GM18907 (cell line): Measurements from ENCODE around the gene CLHC1.
"Not testable (repeated sequence)": the region's sequence is repeated elsewhere in the genome, so short reads cannot be mapped to it uniquely, and the experiment has no call there.

ENCODE experiments used
- ATAC-seq: cut with Tn5 transposase; IDR thresholded peaks from one replicate; pipeline ENCODE4 v1.9.1; 2021; ENCODE audit warnings: mild to moderate bottlenecking, moderate library complexity; ENCODE audit not compliant: unreplicated experiment

CLHC1 gene

GRCh38 chr2:55155206-55155605 is 76.9 kb downstream of the CLHC1 start:
- no peak for ATAC-seq

- ATAC-seq, result no peak
Measured at GRCh38 chr2:55154525-55155030, 77.5 kb downstream of the CLHC1 start.

DNA sequence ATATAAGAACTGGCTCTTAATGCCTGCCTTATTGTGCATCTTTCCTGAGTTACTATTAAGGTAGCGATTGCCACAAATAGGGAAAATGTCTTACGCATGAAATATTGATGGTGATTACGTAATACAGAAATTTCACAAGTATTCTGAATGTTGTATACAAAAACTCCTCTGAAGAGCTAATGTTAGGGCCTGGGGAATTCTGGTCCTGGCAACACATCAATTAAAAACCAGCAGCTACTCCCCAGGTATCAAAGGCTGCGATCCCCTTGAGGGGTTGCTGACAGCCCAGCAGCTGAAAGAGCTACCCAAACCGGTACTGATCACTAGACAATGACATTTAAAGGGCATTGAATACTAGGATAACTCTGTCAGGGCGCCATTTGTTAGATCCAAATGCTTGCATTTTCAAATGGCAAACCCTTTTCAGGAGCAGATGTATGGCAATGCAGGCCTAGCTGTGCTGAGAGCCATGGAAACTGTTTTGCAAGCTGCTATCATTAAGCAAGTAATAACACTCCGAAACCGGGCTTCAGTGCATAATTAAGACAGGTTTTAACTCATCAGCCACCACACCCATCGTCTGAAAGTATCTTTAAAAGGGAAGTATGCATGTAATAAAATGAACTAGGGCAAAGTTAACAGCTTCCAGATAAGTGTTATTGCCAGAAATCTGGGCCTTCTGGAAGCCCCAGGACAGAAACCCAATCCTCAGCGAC is 78.4 kb downstream of the CLHC1 start:
- ATAC-seq, result no peak

DNA sequence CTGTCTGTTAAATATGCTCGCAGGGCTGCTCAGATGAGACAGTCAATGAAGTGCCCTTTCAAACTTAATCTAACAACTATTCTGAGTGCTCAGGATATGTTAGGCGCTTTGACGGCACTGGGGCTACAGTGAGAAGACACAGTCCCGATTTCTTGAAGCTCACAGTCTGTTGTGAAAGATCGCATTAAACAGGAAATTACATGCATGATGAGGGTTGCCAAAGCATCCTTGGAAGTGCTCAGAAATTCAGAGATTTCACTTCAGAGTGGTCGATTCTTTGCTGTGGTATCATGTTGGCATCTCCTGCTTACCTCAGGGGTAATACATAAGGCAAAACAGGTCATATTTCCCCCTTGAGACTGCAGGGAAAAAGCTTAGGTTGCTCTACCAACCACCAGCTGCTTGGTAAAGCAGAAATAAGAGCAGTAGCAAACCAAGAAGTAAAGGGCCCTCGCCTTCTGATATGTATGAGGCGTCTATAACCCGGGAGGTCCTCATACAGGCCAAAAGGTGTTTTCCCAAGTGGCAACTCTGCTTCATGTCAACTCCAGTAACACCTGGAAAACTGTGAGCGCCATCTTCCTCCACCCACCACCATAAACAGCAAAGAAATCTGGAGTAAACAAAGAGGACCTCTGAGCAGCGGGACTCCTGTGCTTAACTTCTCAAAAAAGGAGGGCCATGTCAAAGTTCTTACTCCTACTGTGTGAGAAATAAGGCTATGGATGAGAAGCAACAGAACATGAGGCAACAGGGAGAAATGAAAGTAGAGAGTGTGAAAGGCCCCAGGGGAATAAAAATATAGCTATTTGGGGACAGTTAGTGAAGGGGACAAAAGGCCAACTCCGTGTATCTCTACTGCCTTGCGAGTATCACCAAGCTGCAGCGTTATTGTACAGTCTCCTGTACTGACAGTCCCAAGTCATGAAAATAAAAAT is 79.3 kb downstream of the CLHC1 start:
- no peak for ATAC-seq

DNA sequence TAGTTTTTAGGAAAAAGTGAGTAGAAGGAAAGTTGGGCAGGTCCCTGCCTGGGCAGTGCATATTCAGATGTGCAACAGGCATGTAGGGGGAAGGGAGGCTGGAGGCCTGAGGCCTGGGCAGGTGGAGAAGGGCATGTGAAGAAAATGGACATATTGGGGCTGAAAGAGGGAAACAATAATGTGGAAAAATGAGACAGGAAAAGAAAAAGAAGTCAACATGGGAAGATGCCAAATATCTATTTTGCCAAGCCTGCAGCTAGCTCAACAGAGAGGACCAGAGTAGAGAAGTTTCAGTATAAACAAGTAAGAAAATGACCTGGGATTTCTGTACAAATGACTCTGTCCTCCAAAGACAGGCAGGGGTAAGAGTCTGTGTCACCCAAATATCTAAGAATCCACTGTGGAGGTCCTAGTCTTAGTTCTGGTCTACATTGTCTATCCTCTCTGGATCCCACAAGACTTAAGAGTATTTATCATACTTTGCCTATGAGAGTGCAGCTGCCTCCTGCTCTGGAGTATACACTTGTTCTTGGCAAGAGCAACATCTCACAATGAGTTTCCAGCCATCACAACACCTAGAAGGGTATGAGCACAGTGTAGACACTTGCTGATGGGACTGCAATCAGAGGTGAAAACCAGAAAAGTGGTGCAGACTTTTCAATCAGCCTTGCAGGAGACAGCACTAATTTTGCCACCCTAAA is 80.2 kb downstream of the CLHC1 start:
- ATAC-seq, result no peak

DNA sequence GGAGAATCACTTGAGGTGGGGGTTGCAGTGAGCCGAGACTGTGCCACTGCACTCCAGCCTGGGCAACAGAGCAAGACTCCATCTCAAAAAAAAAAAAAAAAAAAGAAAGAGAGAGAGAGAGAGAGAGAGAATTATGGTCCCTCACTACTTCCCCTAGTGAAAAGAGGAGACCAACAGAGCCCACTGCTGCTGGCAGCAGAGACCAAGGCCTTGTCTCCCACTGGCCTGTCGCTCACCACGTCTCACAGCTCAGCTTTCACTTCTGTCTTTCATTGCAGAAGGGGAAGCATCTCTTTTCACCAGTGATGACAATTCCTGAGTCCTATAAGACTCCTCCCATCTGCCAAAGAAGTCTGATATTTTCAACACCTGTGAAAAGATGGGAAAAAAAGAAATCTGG is 81.3 kb downstream of the CLHC1 start:
- peak; percentile 68 for ATAC-seq

DNA sequence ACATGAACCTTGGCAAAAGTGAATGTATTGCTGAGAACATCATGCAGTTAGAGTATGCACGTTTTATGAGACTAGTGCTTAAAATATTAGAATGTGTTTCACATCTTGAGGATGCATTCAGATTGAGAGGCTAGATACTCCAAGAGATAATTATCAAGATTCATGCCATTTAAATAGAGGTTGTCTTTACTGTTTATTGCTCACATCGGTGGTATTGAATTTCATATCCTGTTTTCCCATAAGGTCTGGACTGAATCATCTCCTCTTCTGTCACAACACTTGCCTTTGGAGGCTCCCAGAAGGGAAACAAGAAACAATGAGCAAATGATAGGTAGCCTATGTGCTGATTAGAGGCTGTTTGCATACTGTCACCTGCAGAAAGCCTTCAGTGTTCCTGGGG is 83.8 kb downstream of the CLHC1 start:
- no peak for ATAC-seq

DNA sequence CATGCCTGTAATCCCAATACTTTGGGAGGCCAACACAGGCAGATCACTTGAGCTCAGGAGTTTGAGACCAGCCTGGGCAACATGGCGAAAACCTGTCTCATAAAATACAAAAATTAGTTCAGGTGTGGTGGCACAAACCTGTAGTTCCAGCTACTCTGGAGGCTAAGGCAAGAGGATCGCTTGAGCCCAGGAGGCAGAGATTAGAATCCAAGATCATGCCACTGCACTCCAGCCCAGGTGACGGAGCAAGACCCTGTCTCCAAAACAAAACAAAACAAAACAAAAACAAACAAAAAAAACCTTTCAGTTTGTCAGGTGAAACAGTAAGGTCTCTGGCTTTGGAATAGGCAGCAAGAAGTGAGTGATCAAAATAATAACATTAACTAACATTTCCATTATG is 84.6 kb downstream of the CLHC1 start:
- ATAC-seq, result no peak

GRCh38 chr2:55147041-55147440 is 85.1 kb downstream of the CLHC1 start:
- ATAC-seq, result no peak

GRCh38 chr2:55146263-55146662 is 85.8 kb downstream of the CLHC1 start:
- ATAC-seq, result no peak

- ATAC-seq, result no peak
Measured at GRCh38 chr2:55144922-55145820, 86.9 kb downstream of the CLHC1 start.

- ATAC-seq, result not testable (repeated sequence)
Measured at GRCh38 chr2:55143706-55144105, 88.4 kb downstream of the CLHC1 start.

- ATAC-seq, result no peak
Measured at GRCh38 chr2:55142518-55142917, 89.6 kb downstream of the CLHC1 start.

- ATAC-seq, result no peak
Measured at GRCh38 chr2:55141572-55142413, 90.3 kb downstream of the CLHC1 start.

DNA sequence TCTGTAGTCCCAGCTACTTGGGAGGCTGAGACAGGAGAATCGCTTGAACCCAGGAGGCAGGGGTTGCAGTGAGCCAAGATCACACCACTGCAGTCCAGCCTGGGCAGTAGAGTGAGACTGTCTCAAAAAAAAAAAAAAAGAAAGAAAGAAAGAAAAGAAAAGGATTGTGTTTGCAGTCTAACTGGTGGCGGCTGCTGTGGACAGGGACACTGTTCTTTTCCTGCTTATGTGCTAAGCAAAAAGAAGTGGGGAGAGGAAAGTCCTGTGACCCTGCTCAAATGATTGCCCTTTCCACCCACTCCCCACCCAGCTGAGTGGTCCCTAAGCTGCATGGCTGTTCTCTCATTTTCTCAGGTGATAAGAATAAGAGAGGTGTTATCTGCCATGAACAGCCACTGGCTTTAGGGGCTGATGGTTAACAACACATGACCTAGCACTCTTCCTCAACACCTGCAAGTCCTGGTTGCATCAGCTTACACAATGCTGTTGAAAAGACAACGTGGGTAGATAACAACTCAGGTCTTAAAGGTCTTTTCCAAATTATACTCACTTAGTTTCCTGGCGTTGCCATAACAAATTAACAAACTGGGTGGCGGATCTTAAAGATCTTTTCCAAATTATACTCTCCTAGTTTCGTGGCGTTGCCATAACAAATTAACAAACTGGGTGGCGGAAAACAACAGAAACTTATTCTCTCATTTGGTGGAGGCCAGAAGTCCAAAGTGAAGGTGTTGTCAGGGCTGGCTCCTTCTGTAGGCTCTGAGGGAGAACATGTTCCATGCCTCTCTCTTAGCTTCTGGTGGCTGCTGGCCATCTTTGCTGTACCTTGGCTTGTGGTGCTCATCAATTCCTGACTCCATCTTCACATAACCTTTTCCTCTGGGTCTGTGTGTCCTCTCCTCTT is 91.5 kb downstream of the CLHC1 start:
- no peak for ATAC-seq

DNA sequence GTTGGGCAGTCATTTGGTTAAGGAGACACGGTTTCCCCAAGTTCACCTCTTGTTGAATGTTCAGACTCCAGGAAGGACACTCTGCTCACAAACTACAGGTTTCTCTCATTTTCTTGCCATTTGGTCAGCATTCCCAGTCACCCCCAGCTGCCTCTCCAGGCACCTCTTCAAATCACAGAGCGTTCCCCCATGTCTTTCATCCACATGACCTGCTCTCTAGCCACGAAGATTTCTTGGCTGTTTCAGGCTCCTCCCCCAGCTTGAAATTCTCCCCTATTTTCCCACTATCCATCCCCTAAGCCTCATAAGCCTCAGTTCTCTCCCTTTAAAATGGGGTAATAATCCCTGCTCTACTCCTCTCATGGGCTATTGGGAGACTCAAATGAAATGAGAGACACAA is 92.8 kb downstream of the CLHC1 start:
- ATAC-seq, result no peak

- ATAC-seq, result no peak
Measured at GRCh38 chr2:55138882-55139229, 93.2 kb downstream of the CLHC1 start.
